Cardiac muscle cell (in vitro differentiated cells and primary cell): ENCODE data around the gene NDST1. TPM values are rescaled to one million over a fixed set of nuclear protein-coding genes. Genes with fewer than 3 reads are reported as not detected.

Experiments used
- DNase-seq, 2 donors: peaks; one replicate each; pipeline versions ENCODE4 v3.0.0 to v3.0.0-alpha.2; 2010 to 2017; ENCODE audit warnings: low read depth in 1 of 2, low spot score in 1 of 2
- H3K27ac ChIP-seq: fragments of 200-600 bp; sonication (generic); 2 replicates; pipeline ENCODE4 v1.5.1; 2016
- H3K27me3 ChIP-seq: fragments of 200-600 bp; sonication (generic); 2 replicates; pipeline ENCODE4 v1.6.0; 2016; ENCODE audit warnings: control low read depth
- H3K36me3 ChIP-seq: fragments of 200-600 bp; sonication (generic); 2 replicates; pipeline ENCODE4 v1.5.1; 2016; ENCODE audit warnings: control low read depth
- H3K4me1 ChIP-seq: fragments of 200-600 bp; sonication (generic); 2 replicates; pipeline ENCODE4 v1.8.1; 2017; ENCODE audit warnings: low read depth, mild to moderate bottlenecking, mixed run types
- H3K4me3 ChIP-seq: fragments of 200-600 bp; sonication (generic); 2 replicates; pipeline ENCODE4 v1.5.1; 2016; ENCODE audit warnings: mild to moderate bottlenecking
- H3K9me3 ChIP-seq: fragments of 200-600 bp; sonication (generic); 2 replicates; pipeline ENCODE4 v1.5.1; 2017; ENCODE audit warnings: low read depth, mild to moderate bottlenecking, control low read depth
- polyA plus RNA-seq: library from polyadenylated mRNA; unstranded; fragments of >200 nt; fragmentation: Nextera tagmentation; extraction: Ambion mirVana; gene quantifications from 2 replicates; pipeline ENCODE4 v1.2.1, GENCODE V29; 2016
- total RNA-seq: library from RNA; depleted of rRNA; stranded (reverse); fragments of >200 nt; gene quantifications from 2 replicates; pipeline ENCODE4 v1.2.3, GENCODE V29; 2016
- TF ChIP-seq, protein P1 (sequence below): IDR thresholded peaks from 2 replicates; pipeline ENCODE4 v1.5.1; 2012; ENCODE audit warnings: low read depth, mild to moderate bottlenecking, low read length

The NDST1 gene
- total and polyA plus RNA-seq, 2 experiments from 2014 or later = 26.6 to 97.6 TPM

DNA sequence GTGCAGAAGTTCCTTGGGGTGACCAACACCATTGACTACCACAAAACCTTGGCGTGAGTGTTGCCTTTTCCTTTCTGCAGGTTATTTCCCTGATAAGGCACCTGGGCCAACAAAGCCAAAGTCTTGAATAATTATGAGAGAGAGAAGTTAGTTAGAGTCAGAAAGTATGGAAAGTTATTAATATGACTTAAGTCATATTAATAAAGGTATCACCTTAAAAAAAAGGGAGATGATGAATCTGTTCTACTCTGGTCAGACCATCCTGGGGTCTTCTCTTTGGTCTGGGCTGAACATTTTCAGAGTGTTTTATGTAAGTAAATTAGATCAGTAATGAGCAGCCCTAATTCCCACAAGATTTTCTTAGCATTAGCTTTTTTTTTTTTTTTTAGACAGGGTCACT is 41.8 kb downstream of the NDST1 start:
- Histone ChIP-seq H3K36me3 (peaks cover 55% of the 10 kb centered on the region), H3K9me3 (no peaks in the 10 kb centered on the region), H3K27me3 (no peaks in the 10 kb centered on the region), H3K4me1 (no peaks in the 10 kb centered on the region), H3K27ac (no peak overlapping the region), H3K4me3 (no peak overlapping the region)
- TF ChIP-seq, protein P1, sequence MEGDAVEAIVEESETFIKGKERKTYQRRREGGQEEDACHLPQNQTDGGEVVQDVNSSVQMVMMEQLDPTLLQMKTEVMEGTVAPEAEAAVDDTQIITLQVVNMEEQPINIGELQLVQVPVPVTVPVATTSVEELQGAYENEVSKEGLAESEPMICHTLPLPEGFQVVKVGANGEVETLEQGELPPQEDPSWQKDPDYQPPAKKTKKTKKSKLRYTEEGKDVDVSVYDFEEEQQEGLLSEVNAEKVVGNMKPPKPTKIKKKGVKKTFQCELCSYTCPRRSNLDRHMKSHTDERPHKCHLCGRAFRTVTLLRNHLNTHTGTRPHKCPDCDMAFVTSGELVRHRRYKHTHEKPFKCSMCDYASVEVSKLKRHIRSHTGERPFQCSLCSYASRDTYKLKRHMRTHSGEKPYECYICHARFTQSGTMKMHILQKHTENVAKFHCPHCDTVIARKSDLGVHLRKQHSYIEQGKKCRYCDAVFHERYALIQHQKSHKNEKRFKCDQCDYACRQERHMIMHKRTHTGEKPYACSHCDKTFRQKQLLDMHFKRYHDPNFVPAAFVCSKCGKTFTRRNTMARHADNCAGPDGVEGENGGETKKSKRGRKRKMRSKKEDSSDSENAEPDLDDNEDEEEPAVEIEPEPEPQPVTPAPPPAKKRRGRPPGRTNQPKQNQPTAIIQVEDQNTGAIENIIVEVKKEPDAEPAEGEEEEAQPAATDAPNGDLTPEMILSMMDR = no peak
- DNase-seq = no peak

DNA sequence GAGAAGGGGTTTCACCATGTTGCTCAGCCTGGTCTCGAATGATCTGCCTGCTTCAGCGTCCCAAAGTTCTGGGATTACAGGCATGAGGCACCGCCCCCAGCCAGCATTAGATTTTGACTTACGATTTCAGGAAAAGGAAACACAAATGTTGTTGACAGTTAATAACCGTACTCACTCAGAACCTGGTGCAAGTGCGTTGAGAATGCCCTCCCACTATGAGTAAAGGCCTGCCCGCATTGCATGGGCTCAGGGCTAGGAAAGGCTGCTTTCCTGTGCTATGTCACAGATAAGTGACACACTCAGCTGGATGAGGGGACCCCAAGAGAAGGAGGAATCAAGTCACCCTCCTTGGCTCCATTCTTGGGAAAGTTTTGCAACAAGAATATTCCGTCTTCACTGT is 42.4 kb downstream of the NDST1 start:
- Histone ChIP-seq H3K27me3 (no peaks in the 10 kb centered on the region), H3K36me3 (peaks cover 57% of the 10 kb centered on the region), H3K4me3 (no peak overlapping the region), H3K4me1 (no peaks in the 10 kb centered on the region), H3K9me3 (no peaks in the 10 kb centered on the region), H3K27ac (no peak overlapping the region)
- TF ChIP-seq, protein P1 = no peak
- no peak for DNase-seq

DNA sequence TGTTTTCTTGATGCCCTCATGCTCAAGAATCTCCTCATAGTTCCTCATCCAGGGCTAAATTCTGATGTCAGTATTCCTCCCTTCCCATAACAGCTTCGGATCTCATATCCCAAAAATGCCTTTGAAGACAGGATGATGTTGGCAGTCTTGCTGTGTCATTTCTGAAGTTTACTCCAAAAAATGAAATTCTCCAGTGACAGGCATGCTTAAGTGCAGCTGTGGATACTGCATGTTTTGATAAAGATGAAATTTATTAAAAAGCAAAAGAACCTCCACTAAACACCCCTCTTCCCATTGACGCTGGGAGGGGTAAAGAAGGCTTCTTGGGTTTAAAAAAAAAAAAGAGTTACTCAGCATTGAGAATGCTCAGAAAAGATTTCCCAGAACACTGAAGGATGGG is 43.1 kb downstream of the NDST1 start:
- no peak overlapping the region for H3K4me3 ChIP-seq
- no peaks in the 10 kb centered on the region for H3K4me1 ChIP-seq
- TF ChIP-seq, protein P1 = no peak
- H3K27ac ChIP-seq = no peak overlapping the region
- no peaks in the 10 kb centered on the region for H3K27me3 ChIP-seq
- H3K9me3 ChIP-seq = no peaks in the 10 kb centered on the region
- peaks cover 57% of the 10 kb centered on the region for H3K36me3 ChIP-seq
- no peak for DNase-seq

DNA sequence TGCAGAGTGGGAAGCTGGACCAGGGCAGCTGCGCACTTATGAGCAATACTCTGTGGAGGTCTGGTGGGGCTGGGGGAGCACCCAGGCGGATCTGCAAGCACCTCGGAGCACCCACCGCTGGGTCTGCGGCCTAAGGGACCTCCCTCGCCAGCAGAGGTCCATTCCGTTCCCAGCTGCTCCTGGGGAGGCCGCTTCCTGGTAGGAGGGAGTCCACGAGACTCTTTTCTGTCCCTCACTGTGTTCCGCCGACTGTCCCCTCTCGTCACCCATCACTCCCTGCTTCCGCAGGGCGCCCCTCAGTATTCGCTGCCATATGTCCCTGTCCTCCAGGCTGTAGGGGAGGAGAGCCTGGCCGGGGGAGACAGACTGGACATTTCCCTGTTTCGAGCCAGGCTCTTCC is 45.5 kb downstream of the NDST1 start:
- no peaks in the 10 kb centered on the region for H3K4me1 ChIP-seq
- no peak overlapping the region for H3K27ac ChIP-seq
- no peaks in the 10 kb centered on the region for H3K9me3 ChIP-seq
- H3K27me3 ChIP-seq = no peaks in the 10 kb centered on the region
- TF ChIP-seq, protein P1 = no peak
- DNase-seq = no peak
- no peak overlapping the region for H3K4me3 ChIP-seq
- peaks cover 54% of the 10 kb centered on the region for H3K36me3 ChIP-seq

DNA sequence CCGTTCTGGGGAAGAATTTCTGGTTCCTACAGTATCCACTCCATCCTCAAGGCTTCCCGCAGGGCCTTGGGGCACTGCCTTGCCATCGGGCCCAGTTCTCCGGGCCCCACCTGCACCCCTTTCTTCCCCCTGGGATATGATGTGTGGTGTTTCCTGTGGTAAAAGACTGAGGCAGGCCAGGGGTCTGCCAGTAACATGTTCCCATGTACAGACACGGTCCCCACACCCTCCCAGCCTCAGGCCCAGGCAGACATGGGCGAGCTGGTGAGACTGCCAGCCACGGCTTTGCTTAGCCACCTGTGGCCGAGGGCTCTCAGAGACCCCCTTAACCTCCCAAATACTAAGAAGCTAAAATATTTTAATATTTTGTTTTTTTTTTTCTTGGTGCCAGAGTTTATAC is 46.0 kb downstream of the NDST1 start:
- Histone ChIP-seq H3K4me3 (no peak overlapping the region), H3K4me1 (no peaks in the 10 kb centered on the region), H3K9me3 (no peaks in the 10 kb centered on the region), H3K36me3 (peaks cover 54% of the 10 kb centered on the region), H3K27me3 (no peaks in the 10 kb centered on the region), H3K27ac (no peak overlapping the region)
- no peak for DNase-seq
- TF ChIP-seq, protein P1 = no peak

DNA sequence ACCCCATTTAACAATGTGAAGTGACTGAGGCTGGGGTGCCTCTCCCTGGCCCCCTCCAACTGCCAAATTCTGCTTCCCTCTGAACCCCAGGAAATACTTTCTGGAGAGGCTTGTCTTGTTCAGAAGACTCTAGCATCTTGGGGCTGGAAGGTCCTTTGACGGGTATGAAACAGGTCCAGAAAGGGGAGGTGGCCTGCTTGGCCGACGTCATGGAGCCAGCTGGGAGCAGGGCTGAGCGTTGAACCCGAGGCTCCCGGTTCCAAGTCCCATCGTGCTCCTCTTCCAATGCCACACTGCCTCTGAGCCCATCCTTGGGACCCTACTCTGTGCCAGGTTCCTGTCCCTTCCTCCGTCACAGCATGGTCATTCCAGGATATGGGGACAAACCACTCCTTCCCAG is 46.9 kb downstream of the NDST1 start:
- no peak overlapping the region for H3K4me3 ChIP-seq
- H3K36me3 ChIP-seq = peaks cover 46% of the 10 kb centered on the region
- H3K4me1 ChIP-seq = no peaks in the 10 kb centered on the region
- H3K27ac ChIP-seq = no peak overlapping the region
- H3K9me3 ChIP-seq = no peaks in the 10 kb centered on the region
- no peaks in the 10 kb centered on the region for H3K27me3 ChIP-seq
- TF ChIP-seq, protein P1 = no peak
- no peak for DNase-seq
